ENCODE results near the gene PLCB3. TPM values are rescaled to one million over a fixed set of nuclear protein-coding genes. Genes with fewer than 3 reads are reported as not detected.
A peak's percentile ranks its signal among the peaks of the same experiment; 100 is the strongest.

The PLCB3 gene
- total RNA-seq, 1 experiment from 2014 or later, result 45.3 TPM

DNA sequence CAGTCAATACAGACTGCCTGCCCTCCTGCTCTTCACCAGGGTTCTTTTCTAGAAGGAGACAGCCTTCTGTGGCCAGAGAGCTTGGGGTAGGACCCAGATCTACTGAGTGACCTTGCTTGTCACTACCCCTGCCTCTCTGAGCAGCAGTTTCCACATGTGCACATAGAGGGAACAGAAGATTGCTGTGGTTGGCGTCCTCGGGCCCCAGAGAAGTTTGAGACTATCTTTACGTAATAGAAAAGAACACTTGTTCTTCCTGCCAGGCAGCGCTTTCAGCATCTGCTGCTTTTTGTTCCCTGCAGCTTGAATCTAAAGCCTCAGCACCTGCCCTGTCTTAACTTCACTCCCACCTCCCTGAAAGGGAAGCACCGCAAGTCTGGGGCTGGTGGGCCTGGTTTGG is 12.3 kb upstream of the PLCB3 start:
- CTCF ChIA-PET, result no interaction called here
- Histone ChIP-seq H3K4me3 (ENCODE audit: low read depth, low read length, poor library complexity, severe bottlenecking) (no peak overlapping the region), H3K4me1 (ENCODE audit: insufficient read depth, low read length, poor library complexity, severe bottlenecking) (peaks cover 10% of the 10 kb centered on the region), H3K27me3 (replicated peaks; ENCODE audit: insufficient read depth, low read depth, low read length, poor library complexity) (no peaks in the 10 kb centered on the region), H3K27ac (ENCODE audit: low read depth, low read length, poor library complexity, severe bottlenecking) (peak overlapping the region; percentile 13), H3K9me3 (ENCODE audit: low read depth, low read length, poor library complexity, severe bottlenecking) (no peaks in the 10 kb centered on the region), H3K36me3 (ENCODE audit: insufficient read depth, low read length, poor library complexity, severe bottlenecking) (peaks cover 24% of the 10 kb centered on the region)
- intact Hi-C loops (cut with micrococcal nuclease; ENCODE audit: unreplicated experiment), result no loop called here
- no TSS peak for BruUV-seq (replicated peaks)
- POLR2A ChIA-PET (ENCODE audit: low non-redundant PET), result no interaction called here
- TF ChIP-seq EZH2 (IDR thresholded peaks at IDR 0.05; ENCODE audit: borderline replicate concordance, low read depth, low read length, poor library complexity, severe bottlenecking), result no peak
- TF ChIP-seq, protein P1, sequence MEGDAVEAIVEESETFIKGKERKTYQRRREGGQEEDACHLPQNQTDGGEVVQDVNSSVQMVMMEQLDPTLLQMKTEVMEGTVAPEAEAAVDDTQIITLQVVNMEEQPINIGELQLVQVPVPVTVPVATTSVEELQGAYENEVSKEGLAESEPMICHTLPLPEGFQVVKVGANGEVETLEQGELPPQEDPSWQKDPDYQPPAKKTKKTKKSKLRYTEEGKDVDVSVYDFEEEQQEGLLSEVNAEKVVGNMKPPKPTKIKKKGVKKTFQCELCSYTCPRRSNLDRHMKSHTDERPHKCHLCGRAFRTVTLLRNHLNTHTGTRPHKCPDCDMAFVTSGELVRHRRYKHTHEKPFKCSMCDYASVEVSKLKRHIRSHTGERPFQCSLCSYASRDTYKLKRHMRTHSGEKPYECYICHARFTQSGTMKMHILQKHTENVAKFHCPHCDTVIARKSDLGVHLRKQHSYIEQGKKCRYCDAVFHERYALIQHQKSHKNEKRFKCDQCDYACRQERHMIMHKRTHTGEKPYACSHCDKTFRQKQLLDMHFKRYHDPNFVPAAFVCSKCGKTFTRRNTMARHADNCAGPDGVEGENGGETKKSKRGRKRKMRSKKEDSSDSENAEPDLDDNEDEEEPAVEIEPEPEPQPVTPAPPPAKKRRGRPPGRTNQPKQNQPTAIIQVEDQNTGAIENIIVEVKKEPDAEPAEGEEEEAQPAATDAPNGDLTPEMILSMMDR (conservative IDR thresholded peaks at IDR 0.05; ENCODE audit: low read depth, low read length), result no peak
- DNase-seq (ENCODE audit: low spot score), result no peak

DNA sequence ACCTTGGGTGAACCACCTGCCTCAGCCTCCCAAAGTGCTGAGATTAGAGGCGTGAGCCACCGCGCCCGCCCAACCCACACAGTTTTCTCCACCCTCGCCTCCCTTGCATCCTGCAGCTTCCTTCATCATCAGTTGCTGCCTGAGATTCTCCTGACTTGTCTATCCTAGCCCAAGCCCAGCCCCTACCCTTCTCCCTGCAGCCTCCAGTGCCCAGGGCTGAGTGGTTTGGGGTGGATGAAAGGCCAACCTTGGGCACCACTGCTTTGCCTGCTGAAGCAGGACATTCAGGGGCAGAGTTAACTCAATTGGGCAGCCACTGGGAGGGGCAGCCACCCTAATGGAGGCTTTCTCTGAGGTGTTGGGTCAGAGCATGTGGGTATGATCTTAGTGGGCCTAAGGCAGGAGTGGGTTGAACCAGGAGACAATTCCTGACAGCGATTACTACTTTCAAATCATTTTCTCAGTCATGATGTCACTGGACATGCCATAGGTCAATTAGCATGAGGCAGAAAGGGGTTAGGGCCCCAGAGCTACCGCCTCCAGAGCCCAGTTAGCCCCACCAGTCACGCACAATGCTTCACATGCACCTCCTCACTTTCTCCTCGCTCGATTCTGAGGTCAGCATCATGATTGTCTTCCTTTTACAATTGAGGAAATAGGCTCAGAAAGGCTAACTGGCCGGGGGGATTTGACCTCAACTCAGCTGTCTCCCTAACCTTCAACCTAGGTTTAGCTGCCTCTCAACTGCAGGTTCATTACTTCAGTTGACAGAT is 11.5 kb upstream of the PLCB3 start:
- TF ChIP-seq EZH2 (IDR thresholded peaks at IDR 0.05; ENCODE audit: borderline replicate concordance, low read depth, low read length, poor library complexity, severe bottlenecking), result no peak
- TF ChIP-seq, protein P1 (conservative IDR thresholded peaks at IDR 0.05; ENCODE audit: low read depth, low read length), result no peak
- ChIA-PET POLR2A (ENCODE audit: low non-redundant PET) (no interaction called here), CTCF (no interaction called here)
- no peaks in the 10 kb centered on the region for H3K9me3 ChIP-seq (ENCODE audit: low read depth, low read length, poor library complexity, severe bottlenecking)
- peak overlapping the region; percentile 86 for H3K4me3 ChIP-seq (ENCODE audit: low read depth, low read length, poor library complexity, severe bottlenecking)
- no peak for DNase-seq (ENCODE audit: low spot score)
- H3K4me1 ChIP-seq (ENCODE audit: insufficient read depth, low read length, poor library complexity, severe bottlenecking), result peaks cover 13% of the 10 kb centered on the region
- intact Hi-C loops (cut with micrococcal nuclease; ENCODE audit: unreplicated experiment), result loop anchor here (2.0 kb wide), 1 partner anchor 65 kb away; the partner anchor contains the start of gene ESRRA
- no TSS peak for BruUV-seq (replicated peaks)
- peak overlapping the region; percentile 91 for H3K27ac ChIP-seq (ENCODE audit: low read depth, low read length, poor library complexity, severe bottlenecking)
- no peaks in the 10 kb centered on the region for H3K27me3 ChIP-seq (replicated peaks; ENCODE audit: insufficient read depth, low read depth, low read length, poor library complexity)
- H3K36me3 ChIP-seq (ENCODE audit: insufficient read depth, low read length, poor library complexity, severe bottlenecking), result peaks cover 27% of the 10 kb centered on the region

DNA sequence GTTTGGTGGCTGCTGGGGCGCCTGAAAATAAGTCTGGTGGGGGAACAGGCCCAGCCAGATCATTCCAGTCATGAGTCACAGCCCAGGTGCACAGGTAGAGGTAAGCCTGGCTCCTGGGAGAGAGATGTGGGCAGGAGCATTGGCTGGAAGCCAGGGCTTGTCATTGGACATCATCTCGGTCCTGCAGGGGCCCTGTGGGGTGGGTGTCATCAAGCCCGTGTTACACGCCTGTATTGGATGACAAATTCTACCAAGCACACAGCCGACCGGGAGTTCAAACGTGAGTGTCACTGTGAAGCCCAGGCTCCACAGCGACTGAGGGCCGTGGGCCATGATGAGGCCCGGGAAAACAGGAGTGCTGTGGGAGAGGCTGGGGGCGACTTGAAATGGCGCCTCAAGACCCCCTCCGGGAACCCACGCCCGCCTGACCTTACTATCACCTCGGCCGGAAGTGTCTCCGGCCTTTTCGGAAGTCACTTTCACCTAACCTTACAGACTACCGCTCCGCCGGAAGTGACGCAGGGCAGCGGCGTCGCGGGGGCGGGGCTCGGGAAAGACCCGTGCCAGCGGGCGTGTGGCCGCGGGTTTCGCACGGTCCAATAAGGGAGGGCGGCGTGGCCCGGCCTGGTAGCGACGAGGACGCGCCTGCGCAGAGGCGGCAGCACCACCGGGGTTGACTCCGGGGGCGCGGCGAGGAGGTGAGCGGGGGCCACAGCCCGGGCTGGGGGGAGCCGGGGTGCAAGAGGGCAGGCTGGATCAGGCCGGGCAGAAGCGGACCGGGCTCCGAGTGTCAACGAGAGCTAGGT is 10.7 kb upstream of the PLCB3 start, which contains the start of gene FKBP2:
FKBP2 (plus strand) TSS at position 661 of the 806 bp plus-strand sequence. CDS start 1,293 bp downstream, outside the sequence.
- H3K36me3 ChIP-seq (ENCODE audit: insufficient read depth, low read length, poor library complexity, severe bottlenecking), result peaks cover 27% of the 10 kb centered on the region
- BruUV-seq (replicated peaks), result TSS peak; percentile 81

More for the DNA sequence above, 10.7 kb upstream of the PLCB3 start, which contains the start of gene FKBP2:
- DNase-seq (ENCODE audit: low spot score), result peak; percentile 99
- H3K4me3 ChIP-seq (ENCODE audit: low read depth, low read length, poor library complexity, severe bottlenecking), result peak within 1 kb of the TSS; percentile 86
- ChIA-PET CTCF (interaction anchor here (0.6 to 0.8 kb wide), 2 partner anchors 61 to 114 kb away, joined by 3 to 4 read pairs; no protein-coding TSS in a partner anchor), POLR2A (ENCODE audit: low non-redundant PET) (no interaction called here)
- H3K27ac ChIP-seq (ENCODE audit: low read depth, low read length, poor library complexity, severe bottlenecking), result peak within 1 kb of the TSS; percentile 91
- TF ChIP-seq EZH2 (IDR thresholded peaks at IDR 0.05; ENCODE audit: borderline replicate concordance, low read depth, low read length, poor library complexity, severe bottlenecking), result no peak
- TF ChIP-seq, protein P1 (conservative IDR thresholded peaks at IDR 0.05; ENCODE audit: low read depth, low read length), result no peak
- intact Hi-C loops (cut with micrococcal nuclease; ENCODE audit: unreplicated experiment), result loop anchor here (2.0 kb wide), 1 partner anchor 64 kb away; the partner anchor contains the start of gene ESRRA
- no peaks in the 10 kb centered on the region for H3K27me3 ChIP-seq (replicated peaks; ENCODE audit: insufficient read depth, low read depth, low read length, poor library complexity)
- H3K4me1 ChIP-seq (ENCODE audit: insufficient read depth, low read length, poor library complexity, severe bottlenecking), result peaks cover 9% of the 10 kb centered on the region
- no peaks in the 10 kb centered on the region for H3K9me3 ChIP-seq (ENCODE audit: low read depth, low read length, poor library complexity, severe bottlenecking)
